HCT116 (cell line): ENCODE results near the gene CMC1. TPM values are rescaled to one million over a fixed set of nuclear protein-coding genes. Genes with fewer than 3 reads are reported as not detected.

Experiments
- total RNA-seq: library from RNA; stranded (reverse); gene quantifications from one replicate; pipeline ENCODE4 v1.2.1, GENCODE V29; 2021; ENCODE audit not compliant: unreplicated experiment

CMC1 gene
- total RNA-seq, 1 experiment from 2014 or later: 29.0 TPM

Other genes with a start within 250 kb of the CMC1 start
- gene ZCWPW2, start 107.1 kb downstream of the CMC1 start, total RNA-seq: 1.1 TPM
- gene AZI2, start 107.2 kb downstream of the CMC1 start, total RNA-seq: 51.6 TPM